ENCODE results near the gene CDON. TPM values are rescaled to one million over a fixed set of nuclear protein-coding genes. Genes with fewer than 3 reads are reported as not detected.

Gene CDON
- polyA plus RNA-seq, 3 donors: 0.01 TPM; not detected in 2

DNA sequence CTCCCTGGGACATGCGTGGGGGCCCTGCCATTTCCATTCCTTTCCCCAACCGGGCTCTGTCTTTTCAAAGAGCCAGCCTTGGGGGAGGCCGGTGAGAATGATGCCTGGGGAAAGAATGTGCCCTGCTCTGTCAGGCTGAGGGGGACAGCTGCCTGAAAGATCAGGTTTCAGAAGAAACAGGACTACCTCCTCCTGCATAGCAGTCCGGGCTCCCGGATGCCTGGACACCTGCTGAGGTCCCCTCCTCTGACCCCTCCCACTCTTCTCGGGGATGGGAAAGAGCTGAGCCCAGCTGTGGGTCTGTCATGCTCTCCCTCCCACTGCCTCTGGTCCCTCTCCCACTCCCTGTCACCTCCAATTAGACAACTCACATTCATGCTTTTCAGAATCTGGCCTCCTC, 41.8 kb upstream of the CDON start:
- no peaks in the 10 kb centered on the region for H3K4me1 ChIP-seq (ENCODE audit: control insufficient read depth in 1 of 2, insufficient read depth in 2 of 2, low read length in 2 of 2)
- H3K36me3 Mint-ChIP-seq: no peaks in the 10 kb centered on the region
- peaks cover 0 to 7% (median 3%) of the 10 kb centered on the region in 3 donors for H3K27me3 Mint-ChIP-seq (ENCODE audit: low read depth in 3 of 3)
- no peak overlapping the region for H3K4me3 ChIP-seq (replicated peaks in 1 of 3; ENCODE audit: low read depth in 2 of 3, low read length in 3 of 3)
- intact Hi-C loops (cut with micrococcal nuclease): no loop called here
- H2AFZ ChIP-seq (ENCODE audit: insufficient read depth, low read depth, low read length, poor library complexity, severe bottlenecking): no peak overlapping the region
- H3K27ac ChIP-seq (ENCODE audit: low read depth in 1 of 2, low read length in 2 of 2): no peak overlapping the region
- DNase-seq: no peak
- no peaks in the 10 kb centered on the region for H4K20me1 ChIP-seq (ENCODE audit: insufficient read depth, low read length)
- no peak overlapping the region for H3K27ac Mint-ChIP-seq
- TF ChIP-seq, protein P1, sequence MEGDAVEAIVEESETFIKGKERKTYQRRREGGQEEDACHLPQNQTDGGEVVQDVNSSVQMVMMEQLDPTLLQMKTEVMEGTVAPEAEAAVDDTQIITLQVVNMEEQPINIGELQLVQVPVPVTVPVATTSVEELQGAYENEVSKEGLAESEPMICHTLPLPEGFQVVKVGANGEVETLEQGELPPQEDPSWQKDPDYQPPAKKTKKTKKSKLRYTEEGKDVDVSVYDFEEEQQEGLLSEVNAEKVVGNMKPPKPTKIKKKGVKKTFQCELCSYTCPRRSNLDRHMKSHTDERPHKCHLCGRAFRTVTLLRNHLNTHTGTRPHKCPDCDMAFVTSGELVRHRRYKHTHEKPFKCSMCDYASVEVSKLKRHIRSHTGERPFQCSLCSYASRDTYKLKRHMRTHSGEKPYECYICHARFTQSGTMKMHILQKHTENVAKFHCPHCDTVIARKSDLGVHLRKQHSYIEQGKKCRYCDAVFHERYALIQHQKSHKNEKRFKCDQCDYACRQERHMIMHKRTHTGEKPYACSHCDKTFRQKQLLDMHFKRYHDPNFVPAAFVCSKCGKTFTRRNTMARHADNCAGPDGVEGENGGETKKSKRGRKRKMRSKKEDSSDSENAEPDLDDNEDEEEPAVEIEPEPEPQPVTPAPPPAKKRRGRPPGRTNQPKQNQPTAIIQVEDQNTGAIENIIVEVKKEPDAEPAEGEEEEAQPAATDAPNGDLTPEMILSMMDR (IDR thresholded peaks at IDR 0.05): no peak
- H3K9me3 ChIP-seq (replicated peaks in 1 of 2; ENCODE audit: control insufficient read depth in 1 of 2, insufficient read depth in 1 of 2, low read length in 2 of 2): no peaks in the 10 kb centered on the region
- peaks cover 15% of the 10 kb centered on the region for H3K4me1 Mint-ChIP-seq
- H3K9ac ChIP-seq (ENCODE audit: insufficient read depth, low read length, poor library complexity, severe bottlenecking): no peak overlapping the region
- no peaks in the 10 kb centered on the region for H3K27me3 ChIP-seq (ENCODE audit: control insufficient read depth in 2 of 2, insufficient read depth in 2 of 2, low read length in 2 of 2)
- peaks cover 0 to 2% (median 0%) of the 10 kb centered on the region in 7 donors for H3K9me3 Mint-ChIP-seq
- WGBS (ENCODE audit: insufficient coverage): 84% methylated on average over 5 of the region's 6 CpGs
- H3K79me2 ChIP-seq (ENCODE audit: insufficient read depth, low read length): no peaks in the 10 kb centered on the region
- H3K4me3 Mint-ChIP-seq: no peak overlapping the region
- no peaks in the 10 kb centered on the region for H3K36me3 ChIP-seq (replicated peaks in 1 of 2; ENCODE audit: control insufficient read depth in 1 of 2, insufficient read depth in 2 of 2, low read length in 2 of 2)
- no peak overlapping the region for H3K4me2 ChIP-seq (replicated peaks; ENCODE audit: extremely low read depth, low read length, poor library complexity, severe bottlenecking)

DNA sequence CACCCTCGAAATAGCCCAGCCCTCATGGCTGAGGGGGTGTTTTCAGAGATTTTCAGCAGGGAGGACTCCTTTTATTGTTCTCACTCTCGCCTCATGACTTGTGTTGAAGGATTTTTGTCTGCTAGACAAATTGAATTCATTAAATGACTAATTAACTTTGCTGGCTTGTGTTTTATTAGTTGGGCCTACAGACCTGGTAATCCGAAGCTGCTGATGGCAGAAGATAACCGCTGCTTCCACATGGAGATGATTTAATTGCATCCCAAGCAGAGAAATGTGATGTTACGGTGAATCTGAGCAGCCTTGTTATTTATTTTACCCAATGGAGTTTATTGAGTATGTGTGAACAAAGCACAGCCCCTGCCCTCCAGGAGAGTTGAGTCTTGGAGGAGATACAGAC, 40.5 kb upstream of the CDON start:
- H3K9me3 Mint-ChIP-seq: peaks cover 0 to 3% (median 0%) of the 10 kb centered on the region in 7 donors
- Histone ChIP-seq H3K9ac (ENCODE audit: insufficient read depth, low read length, poor library complexity, severe bottlenecking) (no peak overlapping the region), H3K79me2 (ENCODE audit: insufficient read depth, low read length) (no peaks in the 10 kb centered on the region), H3K27ac (ENCODE audit: low read depth in 1 of 2, low read length in 2 of 2) (no peak overlapping the region), H3K36me3 (replicated peaks in 1 of 2; ENCODE audit: control insufficient read depth in 1 of 2, insufficient read depth in 2 of 2, low read length in 2 of 2) (no peaks in the 10 kb centered on the region), H2AFZ (ENCODE audit: insufficient read depth, low read depth, low read length, poor library complexity, severe bottlenecking) (no peak overlapping the region), H3K4me3 (replicated peaks in 1 of 3; ENCODE audit: low read depth in 2 of 3, low read length in 3 of 3) (no peak overlapping the region), H4K20me1 (ENCODE audit: insufficient read depth, low read length) (no peaks in the 10 kb centered on the region), H3K9me3 (replicated peaks in 1 of 2; ENCODE audit: control insufficient read depth in 1 of 2, insufficient read depth in 1 of 2, low read length in 2 of 2) (no peaks in the 10 kb centered on the region), H3K4me1 (ENCODE audit: control insufficient read depth in 1 of 2, insufficient read depth in 2 of 2, low read length in 2 of 2) (no peaks in the 10 kb centered on the region), H3K27me3 (ENCODE audit: control insufficient read depth in 2 of 2, insufficient read depth in 2 of 2, low read length in 2 of 2) (no peaks in the 10 kb centered on the region), H3K4me2 (replicated peaks; ENCODE audit: extremely low read depth, low read length, poor library complexity, severe bottlenecking) (no peak overlapping the region)
- H3K36me3 Mint-ChIP-seq: no peaks in the 10 kb centered on the region
- 100% methylated on average over 2 of the region's 5 CpGs for WGBS (ENCODE audit: insufficient coverage)
- H3K27me3 Mint-ChIP-seq (ENCODE audit: low read depth in 3 of 3): peaks cover 2 to 7% (median 3%) of the 10 kb centered on the region in 3 donors
- H3K27ac Mint-ChIP-seq: no peak overlapping the region
- DNase-seq: no peak
- TF ChIP-seq, protein P1 (IDR thresholded peaks at IDR 0.05): no peak
- intact Hi-C loops (cut with micrococcal nuclease): no loop called here
- H3K4me3 Mint-ChIP-seq: no peak overlapping the region
- peaks cover 15% of the 10 kb centered on the region for H3K4me1 Mint-ChIP-seq

All from CD14-positive monocyte (primary cell).